ENCODE data around the gene POR.

Gene POR

DNA sequence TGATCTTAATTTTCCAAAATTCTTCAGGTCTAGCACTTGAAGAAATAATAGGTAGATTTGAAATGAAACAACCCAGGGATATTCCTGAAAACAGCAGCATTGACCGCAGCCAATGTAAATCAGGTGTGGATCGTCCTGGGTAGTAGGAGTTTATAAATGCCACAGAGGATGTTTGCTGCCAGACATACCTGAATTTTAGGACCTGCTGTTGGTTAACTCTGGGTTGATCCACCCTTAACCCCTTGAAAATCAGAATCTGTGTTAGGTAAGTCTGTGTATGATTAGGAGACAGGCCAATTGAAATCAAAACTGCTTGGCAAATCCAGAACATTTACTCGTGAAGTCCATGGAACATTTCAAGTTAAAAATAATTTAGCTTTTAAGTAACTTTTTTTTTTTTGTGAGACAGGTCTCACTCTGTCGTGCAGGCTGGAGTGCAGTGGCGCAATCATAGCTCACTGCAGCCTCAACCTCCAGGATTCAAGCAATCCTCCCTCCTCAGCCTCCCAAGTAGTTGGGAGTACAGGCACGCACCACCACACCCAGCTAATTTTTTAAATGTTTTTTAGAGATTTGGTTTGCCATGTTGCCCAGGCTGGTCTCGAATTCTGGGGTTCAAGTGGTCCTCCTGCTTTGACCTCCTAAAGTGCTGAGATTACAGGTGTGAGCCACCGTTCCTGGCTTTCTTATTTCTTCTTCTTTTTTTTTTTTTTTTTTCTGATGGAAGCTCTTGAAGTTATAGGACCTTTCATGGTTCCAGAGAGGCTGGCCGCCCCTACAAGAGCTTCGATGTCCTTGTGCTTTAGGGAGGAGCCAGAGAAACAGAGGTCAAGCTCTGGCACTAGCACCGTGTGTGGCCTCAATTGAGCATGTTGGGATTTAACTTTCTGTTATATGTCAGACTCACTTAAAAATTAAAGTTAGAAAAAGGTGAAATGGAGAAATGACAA is 2.0 kb downstream of the POR start:
- no peak for DNase-seq

DNA sequence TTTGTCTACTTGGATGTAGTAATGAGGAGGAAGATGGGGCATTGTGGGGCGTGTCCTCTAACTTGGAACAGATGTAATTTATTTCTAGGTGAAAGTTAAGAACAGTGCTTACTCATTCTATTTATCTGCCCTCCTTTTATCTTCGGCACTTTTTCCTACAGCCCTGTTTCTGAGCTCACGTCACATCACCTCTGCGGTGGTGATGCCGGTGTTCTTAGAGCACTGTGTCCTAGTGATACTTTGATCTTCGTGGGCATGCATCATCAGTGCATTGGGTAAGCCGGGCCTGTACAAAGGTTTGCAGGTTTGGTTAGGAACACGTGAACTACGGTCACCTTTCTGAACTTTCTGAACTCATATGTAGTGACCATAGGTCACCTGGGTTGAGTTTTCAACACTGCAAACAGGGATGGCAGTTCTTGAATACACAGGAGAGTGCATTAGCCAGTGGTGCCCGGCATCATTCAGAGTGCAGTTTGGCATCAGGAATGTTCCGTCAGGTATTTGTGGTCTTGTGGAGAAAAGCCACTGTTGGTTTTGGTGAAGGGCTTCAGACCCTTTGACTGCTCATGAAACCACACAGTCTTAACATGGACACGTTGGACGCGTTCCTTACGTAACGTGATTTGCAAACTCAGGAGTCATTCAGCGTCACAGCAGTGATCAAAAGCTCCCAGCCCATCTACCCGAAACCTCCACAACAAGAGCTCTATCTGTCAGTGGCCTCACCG is 5.6 kb downstream of the POR start:
- peak; percentile 25 to 28 for DNase-seq

DNA sequence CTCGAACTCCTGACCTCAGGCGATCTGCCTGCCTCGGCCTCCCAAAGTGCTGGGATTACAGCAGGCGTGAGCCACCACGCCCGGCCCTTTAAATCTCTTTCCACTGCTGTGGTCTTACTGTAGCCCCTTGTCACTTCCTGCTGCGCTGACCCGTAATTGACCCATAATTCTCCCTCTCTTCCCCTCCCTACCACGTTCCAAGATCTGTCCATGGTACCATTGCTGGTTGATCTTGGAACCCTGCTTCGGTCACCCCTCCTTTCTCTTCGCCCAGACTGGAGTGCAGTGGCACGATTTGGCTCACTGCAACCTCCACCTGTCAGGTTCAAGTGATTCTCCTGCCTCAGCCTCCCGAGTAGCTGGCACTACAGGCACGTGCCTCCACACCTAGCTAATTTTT is 6.5 kb downstream of the POR start:
- no peak for DNase-seq

DNA sequence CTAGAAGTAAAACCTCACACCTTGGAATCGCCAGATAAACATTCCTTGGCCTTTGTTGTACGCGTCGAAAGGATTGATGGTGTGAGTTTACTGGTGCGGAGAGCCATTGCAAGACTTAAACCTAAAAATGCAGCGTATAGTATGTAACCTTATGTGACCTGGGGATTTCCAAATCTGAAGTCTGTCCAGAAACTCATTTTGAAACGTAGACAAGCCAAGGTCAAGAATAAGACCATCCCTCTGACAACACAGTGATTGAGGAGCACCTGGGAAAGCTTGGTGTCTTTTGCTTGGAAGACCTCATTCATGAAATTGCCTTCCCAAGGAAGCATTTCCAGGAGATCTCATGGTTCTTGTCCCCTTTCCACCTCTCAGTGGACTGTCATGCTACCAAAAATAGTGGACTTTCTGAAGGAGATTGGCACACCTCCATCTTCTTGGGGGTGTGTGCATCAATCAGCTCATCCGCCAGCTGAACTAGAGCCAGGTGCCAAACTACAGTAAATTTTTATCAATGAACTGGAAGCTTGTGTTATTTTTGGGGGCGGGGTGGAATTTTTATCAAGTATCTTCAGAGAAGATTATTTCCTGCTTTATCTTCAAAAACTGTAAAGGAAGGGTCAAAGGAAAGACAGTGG is 8.1 kb downstream of the POR start:
- no peak for DNase-seq

DNA sequence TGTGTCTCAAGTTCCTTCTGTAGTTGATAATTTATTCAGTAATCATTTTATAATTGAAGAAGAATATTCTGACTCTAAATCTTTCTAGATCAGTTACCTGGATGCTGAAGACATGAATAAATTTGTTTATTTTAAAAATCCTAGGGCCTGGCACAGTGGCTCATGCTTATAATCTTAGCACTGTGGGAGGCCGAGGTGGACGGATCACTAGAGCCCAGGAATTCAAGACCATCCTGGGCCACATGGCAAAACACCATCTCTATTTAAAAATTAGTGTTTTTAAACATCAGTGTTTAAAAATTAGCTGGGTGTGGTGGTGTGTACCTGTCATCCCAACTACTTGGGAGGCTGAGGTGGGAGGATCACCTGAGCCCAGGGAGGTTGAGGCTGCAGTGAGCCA is 9.3 kb downstream of the POR start:
- DNase-seq, result no peak

DNA sequence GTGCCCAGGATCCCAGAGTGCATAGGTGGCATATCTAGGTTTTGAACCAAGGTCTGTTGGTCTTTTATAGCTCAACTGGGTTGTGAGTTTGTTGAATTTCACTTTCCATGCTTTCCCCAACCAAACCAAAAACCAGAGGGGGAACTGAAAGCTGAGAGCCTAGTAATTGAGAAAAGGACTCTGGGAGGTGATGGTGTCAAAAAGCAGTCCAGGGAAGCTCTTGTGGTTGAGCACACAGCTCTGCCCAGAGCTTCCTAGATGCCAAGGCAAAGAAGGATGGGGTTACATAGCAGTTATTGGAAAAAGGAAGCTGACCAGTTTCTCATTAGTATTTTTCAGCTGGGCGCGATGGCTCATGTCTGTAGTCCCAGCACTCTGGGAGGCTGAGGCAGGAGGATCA is 9.9 kb downstream of the POR start:
- no peak for DNase-seq

DNA sequence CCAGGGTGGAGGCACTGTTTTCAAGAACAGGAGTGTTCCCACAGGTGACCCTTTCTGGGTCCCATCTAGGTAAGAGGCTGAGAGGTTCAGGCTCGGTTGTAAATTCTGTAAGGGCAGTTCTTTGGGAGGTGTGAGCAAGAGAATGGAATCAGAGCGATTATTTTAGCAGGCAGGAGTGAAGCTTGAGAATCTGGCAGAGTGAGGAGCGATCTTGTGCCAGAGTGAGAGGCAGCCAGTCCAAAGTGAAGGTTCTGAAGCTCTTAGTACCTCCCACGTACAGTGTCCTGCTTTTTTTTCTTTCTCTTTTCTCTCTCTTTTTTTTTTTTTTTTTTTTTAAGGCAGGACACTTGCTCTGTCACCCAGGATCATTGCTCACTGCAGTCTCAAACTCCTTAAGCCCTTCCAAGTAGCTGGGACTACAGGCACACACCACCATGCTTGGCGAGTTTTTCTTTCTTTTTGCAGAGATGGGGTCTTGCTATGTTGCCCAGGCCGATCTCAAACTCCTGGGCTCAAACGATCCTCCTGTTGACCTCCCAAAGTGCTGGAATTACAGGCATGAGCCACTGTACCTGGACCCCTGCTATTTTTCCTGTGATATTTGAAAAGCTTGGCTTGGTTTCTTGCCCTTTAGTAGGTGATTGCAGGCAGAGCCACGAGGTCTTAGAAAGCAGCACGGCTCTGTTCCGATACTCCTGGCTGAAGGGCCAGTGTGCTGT is 10.9 kb downstream of the POR start:
- DNase-seq, result no peak

DNA sequence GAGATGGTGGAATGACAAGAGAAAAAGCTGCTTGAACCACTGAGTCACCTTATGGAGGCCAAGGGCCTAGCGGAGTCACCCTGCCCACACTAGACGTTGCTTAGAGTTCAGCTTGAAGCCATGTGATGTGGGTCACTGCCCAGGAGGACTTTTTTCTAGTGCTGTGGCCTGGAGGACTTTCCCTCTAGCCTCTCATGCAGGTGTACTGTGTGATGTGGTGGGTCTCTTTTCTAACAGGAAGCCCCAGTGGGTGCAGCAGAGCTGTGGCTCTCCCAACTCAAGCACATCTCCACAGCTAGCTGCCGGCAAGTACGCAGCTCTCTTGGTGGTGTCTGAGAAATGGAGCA is 13.6 kb downstream of the POR start:
- DNase-seq, result no peak

DNA sequence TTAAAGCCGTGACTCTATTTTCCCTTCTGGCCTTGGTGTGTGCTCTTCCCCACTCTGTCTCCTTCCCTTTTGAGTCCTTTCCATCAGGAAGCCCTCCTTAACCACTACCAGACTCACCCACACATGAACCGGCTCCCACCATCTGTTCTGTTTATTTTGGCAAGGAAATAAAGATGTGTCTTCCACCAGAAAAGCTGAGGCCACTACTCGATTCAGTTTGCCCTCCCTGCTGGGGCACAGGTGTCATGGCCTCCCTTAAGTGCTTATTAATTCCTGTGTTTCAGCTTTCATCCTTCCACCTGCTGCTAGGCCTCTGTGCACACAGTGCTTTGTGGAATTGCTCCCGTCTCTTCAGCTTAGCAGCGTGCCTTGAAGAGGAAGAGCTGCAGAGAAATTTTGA is 16.7 kb downstream of the POR start:
- no peak for DNase-seq

DNA sequence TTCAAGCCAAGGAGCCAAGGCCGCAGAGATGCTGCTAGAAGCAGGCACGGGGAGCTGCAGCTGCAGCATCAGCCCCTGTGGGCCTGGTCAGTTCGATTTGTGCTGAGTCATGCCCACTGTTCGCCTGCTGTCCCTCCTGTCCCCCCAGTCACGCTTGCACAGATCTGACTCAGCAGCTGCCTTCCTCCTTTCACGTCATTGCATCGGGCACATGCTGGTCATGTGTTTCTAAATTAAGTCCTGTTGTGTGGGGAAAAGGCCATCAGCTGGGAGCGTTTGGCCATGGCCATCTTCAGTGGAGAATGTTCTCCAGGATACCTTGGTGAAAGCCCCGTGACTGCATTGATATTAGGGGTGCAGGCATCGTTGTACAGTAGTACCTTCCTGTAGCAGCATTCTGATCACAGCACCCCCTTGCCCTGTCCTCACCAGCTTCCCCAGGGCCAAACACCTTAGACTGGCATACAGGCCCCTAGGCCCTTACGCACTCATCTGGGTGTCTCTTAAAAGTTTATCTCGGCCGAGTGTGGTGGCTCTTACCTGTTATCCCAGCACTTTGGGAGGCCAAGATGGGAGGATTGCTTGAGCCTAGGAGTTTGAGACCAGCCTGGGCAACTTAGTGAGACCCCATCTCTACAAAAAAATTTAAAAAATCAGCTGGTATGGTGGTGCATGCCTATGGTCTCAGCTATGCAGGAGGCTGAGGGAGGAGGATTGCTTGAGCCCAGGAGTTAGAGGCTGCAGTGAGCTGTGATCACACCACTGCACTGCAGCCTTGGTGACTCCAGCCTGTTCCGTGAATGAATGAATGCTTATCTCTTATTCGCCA is 23.2 kb downstream of the POR start:
- DNase-seq, result no peak

DNA sequence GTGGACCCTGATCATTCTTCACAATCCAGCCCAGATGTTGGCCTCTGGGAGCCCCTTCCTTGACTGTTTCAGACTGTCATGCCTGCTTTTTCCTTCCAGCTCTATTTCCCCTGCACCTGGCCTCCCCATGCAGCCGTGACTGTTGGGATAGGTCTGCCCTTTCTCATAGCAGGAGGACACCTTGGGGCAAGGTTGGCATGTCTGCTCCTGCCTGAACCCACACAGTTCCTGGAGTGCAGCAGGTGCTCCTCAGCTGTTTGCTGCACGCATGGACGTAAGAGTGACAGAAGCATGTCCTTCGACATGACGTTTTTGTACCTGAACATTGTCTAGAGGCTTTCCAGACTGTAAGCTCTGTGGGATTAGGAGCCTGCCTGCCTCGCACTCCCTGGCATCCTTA is 24.0 kb downstream of the POR start:
- DNase-seq, result no peak

DNA sequence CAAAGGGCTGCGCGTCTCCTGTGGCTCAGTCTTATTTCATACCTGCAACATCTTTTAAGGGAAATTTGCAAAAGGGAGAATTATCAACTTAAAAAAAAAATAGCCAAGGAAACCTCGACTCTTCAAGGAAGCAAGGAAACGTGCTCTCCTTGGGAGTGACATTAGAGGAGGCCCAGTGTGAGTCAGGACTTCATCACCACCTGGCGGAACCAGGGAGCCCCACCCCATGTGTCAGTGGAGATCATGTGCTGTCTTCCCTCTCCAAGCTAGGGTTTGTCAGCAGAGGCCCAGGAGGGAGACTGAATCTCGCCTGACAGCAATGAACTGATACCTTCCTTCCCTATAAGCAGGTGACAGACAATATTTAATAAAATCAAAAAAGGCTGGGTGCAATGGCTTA is 28.9 kb downstream of the POR start:
- DNase-seq, result no peak

DNA sequence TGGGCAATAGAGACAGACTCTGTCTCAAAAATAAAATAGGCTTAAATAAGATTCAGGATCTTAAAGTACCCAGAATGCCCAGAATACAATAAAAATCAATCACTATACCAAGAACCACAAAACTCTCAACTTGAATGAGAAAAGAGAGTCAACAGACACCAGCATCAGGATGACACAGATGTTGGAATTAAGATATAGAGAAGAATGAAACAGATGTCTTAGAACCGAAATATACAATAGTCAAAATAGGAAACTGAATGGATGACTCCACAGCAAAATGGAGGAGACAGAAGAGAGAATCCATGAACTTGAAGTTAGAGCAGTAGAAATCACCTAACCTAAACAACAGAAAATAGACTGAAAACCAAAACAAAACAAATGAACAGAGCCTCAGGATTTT is 29.6 kb downstream of the POR start:
- no peak for DNase-seq

DNA sequence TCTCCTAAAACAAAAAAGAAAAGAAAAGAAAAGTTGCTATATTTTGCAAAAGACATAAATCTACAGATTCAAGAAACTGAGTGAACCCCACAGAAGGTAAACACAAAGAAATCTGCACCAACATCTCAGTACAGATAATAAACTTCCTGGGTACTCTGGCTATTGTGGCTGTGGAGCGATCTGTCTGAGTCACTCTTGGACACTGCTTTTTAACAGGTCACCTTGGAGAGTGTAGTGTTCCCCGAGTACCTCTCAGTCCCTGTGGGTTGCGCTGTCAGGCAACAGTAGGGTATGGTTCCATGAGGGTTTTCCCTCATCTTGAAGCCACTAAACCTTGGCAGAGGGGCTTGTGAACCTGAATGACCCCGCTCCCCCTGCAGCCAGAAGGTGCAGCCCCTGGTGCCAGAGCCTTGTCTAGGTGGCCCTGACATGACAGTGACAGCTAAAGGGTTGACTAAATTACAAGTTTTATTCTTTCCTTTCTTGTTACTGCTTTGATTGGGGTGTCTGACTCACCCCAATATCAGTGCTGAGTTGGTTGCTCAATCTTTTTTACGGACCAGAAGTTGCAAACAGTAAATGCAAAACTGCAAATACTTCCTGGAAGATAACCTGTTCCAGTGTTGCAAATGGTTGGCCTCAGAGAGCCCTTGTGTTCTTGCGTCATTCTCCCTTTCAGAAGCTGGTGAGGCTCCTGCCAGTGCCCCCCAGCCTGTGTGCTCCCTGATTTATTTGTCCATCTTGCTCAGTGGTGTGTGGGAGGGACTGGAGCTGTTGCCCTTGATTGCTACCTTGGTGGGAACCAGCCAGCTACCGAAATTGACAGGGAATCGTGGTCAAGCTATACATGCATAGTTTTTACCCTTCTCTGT is 30.6 kb downstream of the POR start:
- DNase-seq, result no peak

DNA sequence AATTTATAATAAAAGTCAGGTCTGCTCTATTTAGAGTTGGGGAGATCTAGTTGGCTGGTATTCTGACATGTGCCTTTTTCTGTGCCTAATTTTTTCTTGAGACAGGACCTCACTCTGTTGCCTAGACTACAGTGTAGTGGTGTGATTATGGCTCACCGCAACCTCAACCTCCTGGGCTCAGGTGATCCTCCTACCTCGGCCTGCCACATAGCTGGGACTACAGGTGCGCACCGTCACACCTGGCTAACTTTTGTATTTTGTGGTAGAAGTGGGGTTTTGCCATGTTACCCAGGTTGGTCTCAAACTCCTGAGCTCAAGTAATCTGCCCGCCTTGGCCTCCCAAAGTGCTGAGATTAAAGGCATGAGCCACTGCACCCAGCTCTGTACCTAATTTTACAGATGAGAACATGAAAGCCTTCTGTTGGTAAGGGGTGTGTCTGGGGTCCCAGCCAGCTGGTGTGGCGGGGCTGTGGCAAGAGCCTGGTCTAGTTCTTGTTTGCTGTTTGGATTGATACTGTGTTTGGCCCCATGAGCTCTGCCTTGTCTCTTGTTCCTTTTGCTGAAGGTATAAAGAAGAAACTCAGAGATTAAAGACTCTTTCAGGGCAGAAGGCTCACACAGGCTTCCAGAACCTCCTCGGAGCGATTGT is 31.4 kb downstream of the POR start:
- DNase-seq, result no peak

DNA sequence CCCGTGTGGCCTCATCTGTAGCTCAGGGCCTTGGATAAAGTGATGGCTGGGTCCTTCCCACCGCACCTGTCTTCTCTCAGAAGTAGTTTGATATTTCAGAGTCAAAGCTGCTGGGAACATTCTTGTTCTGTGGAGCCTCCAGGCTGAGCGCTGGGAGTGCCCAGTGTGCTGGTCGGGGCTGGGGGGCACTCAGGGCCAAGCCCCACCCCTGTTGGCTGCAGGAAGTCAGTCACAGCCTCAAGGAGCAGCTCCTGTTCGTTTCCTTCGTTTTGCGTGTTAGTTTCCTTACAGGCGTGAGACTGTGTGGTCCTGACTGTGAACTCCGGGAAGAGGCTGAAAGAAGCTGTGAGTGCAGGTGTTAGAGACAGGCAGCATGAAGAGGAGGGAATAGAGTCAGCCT is 33.2 kb downstream of the POR start:
- DNase-seq, result no peak

DNA sequence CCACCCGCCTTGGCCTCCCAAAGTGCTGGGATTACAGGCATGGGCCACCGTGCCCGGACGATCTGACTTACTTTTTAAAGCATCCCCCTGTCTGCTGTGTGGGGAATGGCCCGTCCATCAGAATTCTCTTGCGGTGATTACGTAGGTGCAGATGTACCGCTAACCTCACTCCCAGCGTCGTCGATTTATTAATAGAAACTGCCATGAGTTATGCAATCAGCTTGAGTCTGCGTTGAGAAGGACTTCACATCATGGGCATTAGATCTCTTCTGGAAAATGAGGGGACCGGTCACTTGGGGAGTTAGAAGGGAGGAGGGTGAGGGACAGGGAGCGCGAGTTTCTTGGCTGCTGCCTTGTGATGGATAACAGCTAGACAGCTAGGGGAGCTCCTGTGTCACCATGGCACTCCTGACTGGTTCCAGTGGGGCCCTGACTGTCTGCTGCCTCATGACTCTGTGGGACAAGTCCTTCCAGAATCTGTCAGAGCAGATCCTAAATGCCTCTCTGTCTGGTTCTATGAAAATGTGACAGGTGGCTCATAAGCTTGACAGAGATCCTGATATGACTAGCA is 35.2 kb downstream of the POR start:
- no peak for DNase-seq

DNA sequence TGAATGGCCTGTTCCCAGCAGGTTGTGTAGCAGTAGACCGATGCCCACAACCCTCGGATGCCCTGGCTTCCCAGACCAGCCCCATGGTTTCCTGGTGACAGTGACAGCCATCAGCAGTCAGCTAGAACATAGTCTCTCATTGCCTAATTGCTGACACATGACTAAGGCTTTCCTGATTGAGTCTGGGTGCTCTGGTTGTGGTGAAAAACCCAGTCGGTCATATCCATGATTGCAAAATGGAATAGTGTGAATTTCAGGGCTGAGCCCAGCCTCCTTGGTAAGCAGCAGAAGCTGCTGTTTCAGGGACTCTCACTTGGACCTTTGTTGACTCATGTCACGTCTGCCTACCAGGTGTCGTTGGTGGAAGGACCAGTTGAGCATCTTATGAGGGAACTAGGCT is 36.6 kb downstream of the POR start:
- no peak for DNase-seq

DNA sequence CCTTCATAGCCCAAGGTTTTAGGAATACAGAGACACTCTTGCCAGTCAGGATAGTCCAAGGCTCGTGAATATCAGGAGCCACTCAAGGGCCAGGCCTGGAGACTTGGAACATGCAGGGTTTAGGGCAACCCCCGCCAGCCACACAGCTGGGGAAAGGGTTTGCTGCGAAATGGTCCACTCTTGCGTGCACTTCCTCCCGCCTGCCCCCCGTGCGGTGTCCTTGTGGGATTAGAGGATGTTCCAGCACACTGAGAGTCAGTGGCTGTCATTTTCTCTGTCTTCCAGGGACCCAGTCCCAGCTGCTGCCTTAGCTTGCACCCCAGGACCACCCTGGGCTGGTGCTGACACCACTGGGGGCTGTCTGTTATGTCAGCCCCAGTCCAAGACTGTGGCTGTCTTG is 38.5 kb downstream of the POR start:
- DNase-seq, result no peak

DNA sequence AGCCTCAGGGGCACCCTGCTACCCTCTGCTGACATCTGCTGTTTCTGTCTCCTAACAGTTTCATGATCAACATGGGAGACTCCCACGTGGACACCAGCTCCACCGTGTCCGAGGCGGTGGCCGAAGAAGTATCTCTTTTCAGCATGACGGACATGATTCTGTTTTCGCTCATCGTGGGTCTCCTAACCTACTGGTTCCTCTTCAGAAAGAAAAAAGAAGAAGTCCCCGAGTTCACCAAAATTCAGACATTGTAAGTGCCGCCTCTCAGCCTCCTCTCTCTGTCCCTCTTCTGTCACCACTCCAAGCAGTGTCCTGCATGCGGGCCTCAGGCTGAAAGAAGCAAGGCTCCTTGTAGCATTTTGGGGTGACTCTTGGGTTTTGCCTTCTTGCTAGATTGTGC is 39.0 kb downstream of the POR start:
- DNase-seq, result no peak

All from activated CD4-positive, alpha-beta T cell treated with anti-CD3 and anti-CD28 coated beads, Interleukin-2, amount 50 U/mL, for 4 hours (primary cell).